T-helper 22 cell (primary cell): ENCODE measurements around the gene TCHH.
"Not testable (repeated sequence)": the region's sequence is repeated elsewhere in the genome, so short reads cannot be mapped to it uniquely, and the experiment has no call there.

Source experiments
- DNase-seq: peaks from one replicate; pipeline ENCODE4 v3.0.0-alpha.2; 2020; ENCODE audit warnings: low read depth

Gene TCHH

GRCh38 chr1:152112101-152112884 is 3.0 kb downstream of the TCHH start:
- no peak for DNase-seq

- DNase-seq: no peak
These were observed 3.7 kb downstream of the TCHH start for GRCh38 chr1:152111515-152111968.

GRCh38 chr1:152110860-152111514 is 4.3 kb downstream of the TCHH start:
- DNase-seq: no peak

- no peak for DNase-seq
These were observed 4.8 kb downstream of the TCHH start for GRCh38 chr1:152110365-152110859.

GRCh38 chr1:152109998-152110294 is 5.3 kb downstream of the TCHH start:
- DNase-seq: no peak

GRCh38 chr1:152109231-152109997 is 5.8 kb downstream of the TCHH start:
- DNase-seq: no peak

- DNase-seq: no peak
These were observed 6.4 kb downstream of the TCHH start for GRCh38 chr1:152108882-152109222.

GRCh38 chr1:152107984-152108881 is 7.0 kb downstream of the TCHH start:
- no peak for DNase-seq

- DNase-seq: no peak
These were observed 7.9 kb downstream of the TCHH start for GRCh38 chr1:152107031-152107983.

GRCh38 chr1:152104854-152105253 is 10.4 kb downstream of the TCHH start:
- DNase-seq: no peak

GRCh38 chr1:152096931-152097330 is 18.3 kb downstream of the TCHH start:
- no peak for DNase-seq

GRCh38 chr1:152089014-152089674 is 26.1 kb downstream of the TCHH start, which contains the start of gene TCHHL1:
Gene TCHHL1 (minus strand): TSS chr1:152089064. CDS start chr1:152088143, 921 bp downstream.
- no peak for DNase-seq

GRCh38 chr1:152086760-152087159 is 28.5 kb downstream of the TCHH start:
- DNase-seq: no peak

GRCh38 chr1:152084853-152085252 is 30.4 kb downstream of the TCHH start:
- no peak for DNase-seq

- not testable (repeated sequence) for DNase-seq
These were observed 34.2 kb downstream of the TCHH start for GRCh38 chr1:152081026-152081425.

- not testable (repeated sequence) for DNase-seq
These were observed 34.8 kb downstream of the TCHH start for GRCh38 chr1:152080494-152080893.

GRCh38 chr1:152078831-152079441 is 36.3 kb downstream of the TCHH start:
- no peak for DNase-seq

- DNase-seq: no peak
These were observed 42.9 kb downstream of the TCHH start for GRCh38 chr1:152072311-152072710.

- no peak for DNase-seq
These were observed 44.1 kb downstream of the TCHH start for GRCh38 chr1:152071123-152071522.

- DNase-seq: no peak
These were observed 47.3 kb downstream of the TCHH start for GRCh38 chr1:152067929-152068328.
